Mononuclear cell (primary cell): ENCODE results near the gene STK39. TPM values are rescaled to one million over a fixed set of nuclear protein-coding genes. Genes with fewer than 3 reads are reported as not detected.

ENCODE experiments used
- H3K27me3 ChIP-seq: 2 replicates; pipeline ENCODE4 v1.6.0; 2011; ENCODE audit warnings: low read length, control low read depth; ENCODE audit not compliant: insufficient read depth
- H3K4me1 ChIP-seq: 2 replicates; pipeline ENCODE4 v1.5.1; 2011; ENCODE audit warnings: mild to moderate bottlenecking, low read length, control low read depth; ENCODE audit not compliant: insufficient read depth
- H3K4me3 ChIP-seq: 2 replicates; pipeline ENCODE4 v1.5.1; 2011; ENCODE audit warnings: mild to moderate bottlenecking, low read length, moderate library complexity
- H3K9me3 ChIP-seq: 2 replicates; pipeline ENCODE4 v1.5.1; 2011; ENCODE audit warnings: low read depth, mild to moderate bottlenecking, control low read depth, low read length
- total RNA-seq: library from RNA; depleted of rRNA; stranded (reverse); fragments of >200 nt; gene quantifications from one replicate; pipeline ENCODE4 v1.2.3, GENCODE V29; 2012

STK39 gene
- total RNA-seq, 1 donor, result 12.6 TPM

DNA sequence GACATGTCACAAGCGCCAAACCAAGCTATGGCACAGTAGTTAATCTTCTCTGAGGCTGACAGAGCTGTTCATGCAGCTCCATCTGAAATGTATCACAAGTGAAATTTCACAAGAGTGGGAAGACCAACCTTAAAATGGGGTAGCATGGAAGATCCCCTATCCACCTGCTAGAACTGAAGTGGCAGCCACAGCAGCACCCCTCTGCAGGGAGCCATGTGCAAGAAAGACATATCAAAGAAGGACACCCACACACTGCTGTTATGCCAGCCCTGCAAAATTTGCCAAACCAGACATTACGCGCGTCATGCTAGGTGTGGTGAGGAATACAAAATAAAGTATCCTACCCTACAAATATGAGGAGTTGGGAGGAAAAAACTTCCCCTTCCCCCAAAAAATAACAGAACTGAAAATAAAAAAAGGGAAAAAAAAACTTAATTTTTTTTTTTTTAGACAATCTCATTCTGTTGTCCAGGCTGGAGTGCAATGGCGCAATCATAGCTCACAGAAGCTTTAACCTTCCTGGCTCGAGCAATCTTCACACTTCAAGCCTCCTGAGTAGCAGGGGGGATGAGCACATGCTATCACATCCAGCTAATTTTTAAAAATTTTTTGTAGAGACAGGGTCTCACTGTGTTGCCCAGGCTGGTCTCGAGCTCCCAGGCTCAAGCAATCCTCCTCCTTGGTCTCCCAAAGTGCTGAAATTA lies 76.2 kb downstream of the STK39 start:
- no peaks in the 10 kb centered on the region for H3K27me3 ChIP-seq
- H3K4me3 ChIP-seq, result no peak overlapping the region
- no peaks in the 10 kb centered on the region for H3K9me3 ChIP-seq
- peaks cover 47% of the 10 kb centered on the region for H3K4me1 ChIP-seq

DNA sequence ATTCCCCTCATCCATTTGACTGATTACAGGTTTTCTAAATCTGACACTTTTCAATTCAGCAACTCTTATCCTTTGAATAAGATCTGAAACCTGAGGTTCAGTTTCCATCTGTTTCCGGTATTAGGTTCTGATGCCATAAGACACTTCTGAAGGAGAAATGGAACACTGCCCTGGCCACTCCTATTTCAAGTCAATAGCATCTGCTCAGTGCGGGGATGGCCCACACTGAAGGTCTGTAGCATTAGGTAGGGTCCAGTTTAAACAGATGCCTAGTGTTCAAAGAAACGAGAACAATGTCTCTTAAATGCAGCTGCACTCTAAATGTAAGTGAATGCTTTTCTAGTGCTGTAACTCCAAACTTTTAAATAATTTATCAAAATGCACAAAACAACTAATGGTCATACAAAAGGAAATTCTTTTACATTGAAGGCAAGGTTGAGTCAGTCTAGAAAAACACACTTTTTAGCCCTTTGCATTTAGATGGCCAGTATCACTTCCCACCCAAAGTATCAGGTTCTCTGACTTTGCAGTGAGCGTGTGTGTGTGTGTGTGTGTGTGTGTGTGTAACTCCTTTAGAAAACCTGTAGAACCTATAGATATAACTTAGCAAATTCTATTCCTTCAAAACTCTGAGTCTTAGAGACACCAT lies 78.2 kb downstream of the STK39 start:
- Histone ChIP-seq H3K27me3 (no peaks in the 10 kb centered on the region), H3K4me1 (peaks cover 51% of the 10 kb centered on the region), H3K4me3 (no peak overlapping the region), H3K9me3 (no peaks in the 10 kb centered on the region)

GRCh38 chr2:168167511-168168263 lies 79.7 kb downstream of the STK39 start:
- Histone ChIP-seq H3K9me3 (no peaks in the 10 kb centered on the region), H3K27me3 (no peaks in the 10 kb centered on the region), H3K4me3 (no peak overlapping the region), H3K4me1 (peaks cover 50% of the 10 kb centered on the region)

DNA sequence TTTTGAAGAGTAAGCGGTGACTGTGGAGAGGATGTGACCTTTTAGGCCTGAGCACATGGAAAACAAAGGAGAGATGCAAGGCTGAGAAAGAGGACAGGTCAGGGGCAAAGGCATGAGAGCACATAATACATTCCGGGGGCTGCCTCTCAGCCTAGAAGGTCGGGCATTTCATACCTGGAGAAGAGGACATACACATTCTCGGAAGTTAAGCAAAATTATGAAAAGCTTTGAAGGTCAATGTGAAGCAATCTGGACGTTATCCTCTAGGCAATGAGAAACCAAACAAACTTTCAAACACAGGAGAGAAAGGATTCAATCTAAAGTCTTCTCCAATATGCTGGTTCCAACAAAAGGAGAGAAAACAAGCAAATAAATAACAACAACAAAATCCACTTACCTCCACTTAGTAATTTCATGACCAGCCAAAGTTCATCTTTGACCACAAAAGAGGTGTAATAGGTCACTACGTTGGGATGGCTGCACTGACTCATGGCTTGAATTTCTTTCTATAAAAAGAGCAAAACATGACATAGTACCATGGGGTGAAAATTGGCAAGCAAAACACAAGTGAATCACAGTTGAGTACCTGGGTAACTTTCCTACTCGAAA lies 80.4 kb downstream of the STK39 start:
- Histone ChIP-seq H3K9me3 (no peaks in the 10 kb centered on the region), H3K27me3 (no peaks in the 10 kb centered on the region), H3K4me1 (peaks cover 49% of the 10 kb centered on the region), H3K4me3 (no peak overlapping the region)

DNA sequence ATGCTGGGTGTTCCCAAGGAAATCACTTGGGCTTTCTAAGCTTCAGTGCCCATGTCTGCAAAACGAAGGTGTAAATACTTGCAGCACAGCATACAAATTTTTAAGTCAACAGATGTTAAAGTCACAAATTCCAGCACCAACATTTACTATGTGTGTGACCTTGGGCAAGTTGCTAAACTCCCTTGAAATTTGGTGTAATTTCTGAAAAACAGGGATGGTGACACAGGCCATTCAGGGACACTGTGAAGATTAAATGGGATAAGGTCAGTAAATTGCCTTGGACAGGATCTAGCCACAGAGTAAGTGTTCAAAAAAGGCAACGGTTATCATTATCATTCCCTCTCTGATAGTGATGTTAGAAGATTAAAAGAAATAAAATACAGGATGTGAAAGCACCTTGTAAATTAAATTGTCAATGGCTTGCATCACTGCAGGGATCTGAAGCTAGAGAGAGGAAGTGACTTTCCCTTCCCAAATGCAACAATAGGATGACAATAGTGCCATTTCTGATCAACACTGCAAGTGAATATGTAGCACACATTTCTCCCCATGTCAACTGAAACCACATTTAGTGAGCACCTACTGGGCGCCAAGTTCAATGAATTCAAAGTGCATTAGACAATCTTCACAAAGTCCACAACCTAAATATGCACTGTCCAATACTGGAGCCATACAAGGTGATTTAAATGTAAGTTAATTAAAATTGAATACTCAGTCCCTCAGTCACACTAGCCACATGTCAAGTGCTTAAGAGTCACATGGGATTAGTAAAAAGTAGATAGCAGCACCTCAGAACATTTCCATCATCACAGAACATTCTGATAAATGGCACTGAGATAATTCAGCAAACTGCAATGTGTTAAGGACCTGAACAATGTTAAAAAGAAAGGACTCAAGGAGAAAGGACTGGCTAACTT lies 81.2 kb downstream of the STK39 start:
- Histone ChIP-seq H3K4me3 (no peak overlapping the region), H3K27me3 (no peaks in the 10 kb centered on the region), H3K9me3 (no peaks in the 10 kb centered on the region), H3K4me1 (peaks cover 41% of the 10 kb centered on the region)

DNA sequence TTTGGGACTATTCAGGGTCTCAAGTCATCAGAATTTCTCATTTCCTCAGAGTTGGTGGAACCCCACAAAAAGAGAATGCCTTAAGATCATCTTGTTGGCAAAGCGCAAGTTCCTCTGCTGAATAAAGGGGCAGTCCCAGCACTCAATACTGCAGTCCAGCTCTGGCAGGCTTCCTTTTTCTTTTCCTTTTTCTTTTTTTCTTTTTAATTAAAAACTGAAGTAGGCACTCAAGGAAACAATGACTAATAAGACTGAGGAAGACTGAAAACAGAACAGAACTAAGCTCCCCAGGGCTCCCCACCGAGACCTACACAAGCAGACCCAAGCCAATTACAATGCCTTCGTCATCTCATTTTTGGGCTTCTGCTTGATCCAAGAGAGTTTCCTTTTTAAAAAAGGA lies 82.0 kb downstream of the STK39 start:
- no peaks in the 10 kb centered on the region for H3K9me3 ChIP-seq
- peaks cover 32% of the 10 kb centered on the region for H3K4me1 ChIP-seq
- no peaks in the 10 kb centered on the region for H3K27me3 ChIP-seq
- no peak overlapping the region for H3K4me3 ChIP-seq

- Histone ChIP-seq H3K4me1 (peaks cover 16% of the 10 kb centered on the region), H3K27me3 (no peaks in the 10 kb centered on the region), H3K9me3 (no peaks in the 10 kb centered on the region), H3K4me3 (no peak overlapping the region)
Observed at GRCh38 chr2:168160897-168161296, 86.5 kb downstream of the STK39 start.

DNA sequence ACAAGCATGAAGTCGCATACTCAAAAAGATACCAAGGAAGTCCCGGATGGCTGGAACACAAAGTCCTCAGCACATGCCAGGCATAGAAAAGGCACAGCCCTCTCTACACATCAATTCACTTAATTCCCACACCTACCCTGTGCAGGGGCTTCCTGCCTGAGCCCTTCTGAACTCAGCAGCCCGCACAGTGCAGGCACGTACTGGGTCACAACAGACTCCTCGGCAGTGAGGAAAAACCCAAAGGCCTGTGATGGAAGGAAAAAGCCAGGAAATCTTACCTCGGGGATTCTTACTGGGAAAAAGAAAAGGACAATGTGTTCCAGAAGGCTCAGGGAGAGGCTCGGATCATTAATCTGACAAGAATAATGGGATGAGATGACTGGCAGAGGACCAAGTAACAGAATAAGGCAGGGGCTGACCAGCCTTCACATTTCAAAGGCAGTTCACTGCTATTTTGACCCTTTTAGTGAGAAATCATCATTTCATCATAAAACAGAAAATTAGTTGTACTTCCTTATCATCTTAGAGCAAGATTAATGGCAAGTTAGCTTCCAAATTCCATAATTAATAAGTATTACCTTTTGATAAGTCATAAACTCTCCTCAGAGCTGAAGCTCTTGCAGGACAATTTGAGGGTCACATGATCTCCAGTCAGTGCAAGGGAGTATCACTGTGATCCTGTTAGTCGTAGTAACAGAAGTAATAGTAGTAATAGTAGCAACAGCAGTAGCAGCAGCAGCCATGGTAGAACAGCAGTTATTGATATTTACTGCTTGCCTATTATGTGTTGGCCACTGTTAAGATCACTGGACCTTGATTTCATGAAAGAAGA lies 87.4 kb downstream of the STK39 start:
- Histone ChIP-seq H3K27me3 (no peaks in the 10 kb centered on the region), H3K9me3 (no peaks in the 10 kb centered on the region), H3K4me3 (no peak overlapping the region), H3K4me1 (peaks cover 6% of the 10 kb centered on the region)

DNA sequence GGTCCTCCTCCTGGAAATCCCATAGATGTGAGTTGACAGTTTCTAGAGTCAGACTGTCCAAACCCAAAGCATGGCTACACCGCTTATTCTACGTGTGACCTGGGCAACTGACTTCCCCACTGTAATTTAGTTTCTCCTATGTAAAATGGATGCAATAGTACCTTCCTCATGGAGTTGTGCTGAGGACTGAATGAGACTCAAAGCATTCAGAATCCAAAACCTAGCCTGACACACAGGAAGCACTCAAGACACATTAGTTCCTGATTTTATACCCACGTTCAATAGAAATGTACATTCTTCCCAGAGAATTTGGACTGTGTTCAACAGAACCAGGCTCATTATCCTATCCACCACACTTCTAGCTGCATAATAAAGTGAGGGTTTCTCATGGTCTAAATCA lies 88.8 kb downstream of the STK39 start:
- Histone ChIP-seq H3K4me3 (no peak overlapping the region), H3K9me3 (no peaks in the 10 kb centered on the region), H3K27me3 (no peaks in the 10 kb centered on the region), H3K4me1 (peaks cover 6% of the 10 kb centered on the region)

DNA sequence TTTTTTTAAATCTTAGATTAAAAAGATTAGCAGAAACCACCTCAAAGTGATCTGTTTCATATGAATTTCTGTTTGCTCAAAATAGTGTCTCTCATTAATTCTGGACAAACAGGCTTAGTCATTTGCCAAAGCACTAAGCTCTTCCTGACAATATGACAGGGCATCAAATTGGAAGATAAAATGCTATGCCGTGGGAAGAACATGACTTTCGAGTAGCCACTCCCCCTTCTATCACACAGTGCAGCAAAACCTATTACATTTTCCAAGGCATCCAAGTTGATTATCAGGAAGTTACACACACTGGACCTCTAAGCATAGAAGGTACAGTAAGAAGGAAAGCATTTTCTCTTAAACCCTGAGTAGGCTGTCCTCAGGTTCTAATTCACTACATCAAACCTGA lies 89.5 kb downstream of the STK39 start:
- H3K9me3 ChIP-seq, result no peaks in the 10 kb centered on the region
- peaks cover 6% of the 10 kb centered on the region for H3K4me1 ChIP-seq
- no peak overlapping the region for H3K4me3 ChIP-seq
- no peaks in the 10 kb centered on the region for H3K27me3 ChIP-seq

GRCh38 chr2:168157070-168157469 lies 90.3 kb downstream of the STK39 start:
- Histone ChIP-seq H3K9me3 (no peaks in the 10 kb centered on the region), H3K4me3 (no peak overlapping the region), H3K4me1 (peaks cover 6% of the 10 kb centered on the region), H3K27me3 (no peaks in the 10 kb centered on the region)

DNA sequence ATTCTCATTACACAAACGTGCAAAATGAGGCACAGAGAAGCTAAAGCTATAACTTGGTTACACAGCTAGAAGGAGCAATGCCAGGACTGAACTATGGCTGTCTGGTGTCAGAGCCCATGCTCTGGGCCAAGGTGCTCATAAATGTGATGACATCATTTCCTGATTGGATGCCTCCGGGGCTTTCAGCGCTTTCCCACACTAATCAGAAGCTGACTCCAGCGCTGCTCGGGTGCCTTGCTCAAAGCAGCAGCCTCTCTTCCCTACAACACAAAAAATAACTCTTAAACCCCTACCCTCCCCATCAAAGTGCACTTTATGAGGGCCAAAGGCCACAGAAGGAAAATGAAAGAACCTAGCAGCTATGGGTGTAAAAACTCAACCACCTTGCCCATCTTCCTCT lies 90.7 kb downstream of the STK39 start:
- H3K4me3 ChIP-seq, result no peak overlapping the region

GRCh38 chr2:168155680-168156079 lies 91.7 kb downstream of the STK39 start:
- no peaks in the 10 kb centered on the region for H3K27me3 ChIP-seq
- no peak overlapping the region for H3K4me3 ChIP-seq
- H3K4me1 ChIP-seq, result peaks cover 6% of the 10 kb centered on the region
- no peaks in the 10 kb centered on the region for H3K9me3 ChIP-seq

More for the DNA sequence above, 90.7 kb downstream of the STK39 start:
- Histone ChIP-seq H3K9me3 (no peaks in the 10 kb centered on the region), H3K4me1 (peaks cover 6% of the 10 kb centered on the region), H3K27me3 (no peaks in the 10 kb centered on the region)

DNA sequence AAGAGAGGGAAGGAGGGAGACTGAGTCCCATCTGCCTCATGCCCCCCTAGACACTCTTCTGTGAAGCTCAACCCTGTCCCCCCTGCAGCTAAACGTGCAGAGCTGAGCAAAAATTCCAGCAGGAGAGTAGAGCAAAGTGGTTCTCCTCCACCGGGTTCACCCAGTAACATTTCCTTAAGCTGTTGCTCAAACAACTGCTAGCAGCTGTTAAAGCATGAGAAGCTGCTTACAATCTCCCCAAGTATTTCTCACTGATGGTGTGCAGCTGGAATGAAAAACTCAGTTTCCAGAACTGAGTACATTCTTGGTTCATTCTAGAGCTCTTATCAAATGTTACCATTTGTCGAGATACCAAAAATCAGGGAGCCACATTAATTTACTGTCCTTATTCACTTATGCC lies 92.3 kb downstream of the STK39 start:
- Histone ChIP-seq H3K27me3 (no peaks in the 10 kb centered on the region), H3K4me3 (no peak overlapping the region), H3K4me1 (peaks cover 11% of the 10 kb centered on the region), H3K9me3 (no peaks in the 10 kb centered on the region)
